Activated CD8-positive, alpha-beta memory T cell treated with anti-CD3 and anti-CD28 coated beads, Interleukin-2, amount 50 U/mL, for 1 hour (primary cell): ENCODE results near the gene UGT1A5.
"Not testable (repeated sequence)": the region's sequence is repeated elsewhere in the genome, so short reads cannot be mapped to it uniquely, and the experiment has no call there.

Source experiments
- DNase-seq: peaks from one replicate; pipeline ENCODE4 v3.0.0-alpha.2; 2020; ENCODE audit errors: extremely low read depth

Gene UGT1A5

DNA sequence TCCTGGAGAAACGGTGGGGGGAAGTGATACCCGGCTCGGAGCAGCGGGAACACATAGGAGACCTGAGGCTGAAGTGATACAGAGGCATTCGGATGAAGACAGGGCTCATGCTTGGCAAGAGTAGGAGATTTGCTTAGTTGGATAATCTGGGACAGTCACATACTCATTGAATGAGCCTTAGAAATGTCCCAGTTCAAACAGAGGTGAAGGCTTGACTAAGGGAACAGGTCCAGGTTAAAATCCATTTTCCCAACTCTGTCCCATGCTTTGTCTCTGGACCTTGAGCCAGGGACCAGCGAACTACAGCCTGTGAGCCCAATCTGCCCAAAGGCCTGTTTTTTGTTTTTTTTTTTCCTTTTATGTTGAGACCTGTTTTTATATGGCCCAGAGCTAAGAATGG is 18.7 kb upstream of the UGT1A5 start:
- no peak for DNase-seq

DNA sequence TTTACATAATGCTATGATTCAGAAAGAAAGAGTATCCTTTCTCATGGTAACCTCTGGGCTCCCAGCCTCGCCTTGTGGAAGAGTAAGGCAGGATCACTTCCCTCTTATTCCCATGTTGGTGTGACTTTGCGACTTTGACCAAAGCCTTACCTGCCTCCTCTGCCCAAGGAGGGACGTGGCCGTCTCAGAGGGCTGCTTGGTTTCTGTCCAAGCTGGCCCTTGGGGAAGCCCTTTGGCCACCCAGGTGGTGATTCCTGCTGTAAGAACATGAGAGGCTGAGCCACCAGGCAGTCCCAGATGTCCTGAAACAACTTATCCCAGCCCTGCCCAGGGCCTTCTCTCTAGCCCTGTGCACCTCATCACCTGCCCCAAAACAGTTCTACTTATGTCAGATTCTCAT is 14.0 kb upstream of the UGT1A5 start:
- no peak for DNase-seq

DNA sequence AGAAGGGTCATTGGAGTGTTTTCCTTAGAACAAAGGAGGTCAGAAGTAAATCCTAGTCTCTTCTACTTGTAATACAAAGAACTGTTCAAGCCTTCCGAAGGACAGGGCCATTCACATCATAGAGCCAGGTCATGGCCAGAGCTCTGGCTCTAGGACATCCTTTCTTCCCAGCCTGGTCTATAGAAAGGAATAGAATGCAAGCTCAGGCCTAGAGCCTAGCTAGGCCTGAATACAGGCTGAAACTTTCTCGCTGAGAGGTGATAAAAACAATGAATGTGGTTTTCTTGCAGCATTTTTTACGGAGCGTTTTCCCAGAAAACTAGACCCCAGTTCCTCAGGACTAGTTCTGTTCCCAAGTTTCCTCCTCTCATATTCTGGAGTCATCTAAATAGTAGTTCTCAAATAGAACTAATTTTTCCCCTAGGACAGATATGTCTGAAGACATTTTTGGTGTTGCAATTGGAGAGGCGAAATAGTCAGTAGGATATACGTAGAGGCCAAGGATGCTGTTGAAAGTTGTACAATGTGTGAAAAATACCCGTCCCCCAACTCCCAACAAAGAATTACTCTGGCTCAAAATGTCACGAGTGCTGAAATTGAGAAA is 13.2 kb upstream of the UGT1A5 start:
- DNase-seq: no peak

DNA sequence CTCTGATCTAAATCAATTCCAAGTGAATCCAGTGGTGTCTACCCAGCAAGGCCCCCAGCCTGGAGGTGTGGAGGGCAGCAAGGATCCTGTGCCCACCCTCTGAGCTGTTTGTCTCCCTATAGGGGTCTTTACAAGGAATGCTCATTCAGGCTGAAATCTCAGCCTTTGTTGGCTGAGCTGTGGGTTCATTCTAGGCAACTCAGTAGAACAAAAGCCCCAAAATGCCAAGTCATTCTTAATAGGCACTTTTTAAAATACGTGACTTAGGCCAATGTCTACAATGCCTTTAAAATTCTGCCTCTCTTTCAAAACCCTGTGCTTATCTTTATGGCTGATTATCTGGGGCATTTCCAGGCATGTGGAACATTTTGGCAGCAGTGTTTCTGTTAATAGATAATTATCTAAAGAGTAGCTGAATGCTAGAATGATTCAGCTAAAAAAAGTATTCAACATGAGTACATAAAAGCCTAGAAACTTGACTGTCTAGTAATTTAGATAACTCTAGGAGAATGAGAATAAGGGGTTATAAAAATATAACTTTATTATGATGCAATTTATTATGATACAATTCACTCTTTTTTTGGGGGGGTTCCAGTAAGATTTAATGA is 12.6 kb upstream of the UGT1A5 start:
- DNase-seq: no peak

DNA sequence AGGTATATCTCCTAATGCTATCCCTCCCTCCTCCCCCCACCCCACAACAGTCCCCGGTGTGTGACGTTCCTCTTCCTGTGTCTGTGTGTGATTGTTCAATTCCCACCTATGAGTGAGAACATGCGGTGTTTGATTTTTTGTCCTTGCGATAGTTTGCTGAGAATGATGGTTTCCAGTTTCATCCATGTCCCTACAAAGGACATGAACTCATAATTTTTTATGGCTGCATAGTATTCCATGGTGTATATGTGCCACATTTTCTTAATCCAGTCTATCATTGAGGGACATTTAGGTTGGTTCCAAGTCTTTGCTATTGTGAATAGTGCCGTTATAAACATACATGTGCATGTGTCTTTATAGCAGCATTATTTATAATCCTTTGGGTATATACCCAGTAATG is 11.9 kb upstream of the UGT1A5 start:
- not testable (repeated sequence) for DNase-seq

DNA sequence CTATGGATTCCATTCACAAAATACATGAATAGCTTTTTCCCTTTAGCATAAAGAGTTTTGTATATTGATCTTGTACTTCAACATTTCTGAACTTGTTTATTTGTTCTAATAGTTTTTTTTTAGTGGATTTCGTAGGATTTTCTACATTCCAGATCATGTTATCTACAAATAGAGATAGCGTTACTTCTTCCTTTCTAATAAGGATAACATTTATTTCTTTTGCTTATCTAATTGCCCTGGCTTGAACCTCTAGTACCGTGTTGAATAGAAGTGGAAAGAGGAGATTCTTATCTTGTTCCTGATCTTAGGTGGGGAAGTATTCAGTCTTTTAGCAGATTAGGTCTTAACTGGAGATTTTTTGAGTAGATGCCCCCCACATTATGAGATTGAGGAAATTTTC is 10.5 kb upstream of the UGT1A5 start:
- no peak for DNase-seq

DNA sequence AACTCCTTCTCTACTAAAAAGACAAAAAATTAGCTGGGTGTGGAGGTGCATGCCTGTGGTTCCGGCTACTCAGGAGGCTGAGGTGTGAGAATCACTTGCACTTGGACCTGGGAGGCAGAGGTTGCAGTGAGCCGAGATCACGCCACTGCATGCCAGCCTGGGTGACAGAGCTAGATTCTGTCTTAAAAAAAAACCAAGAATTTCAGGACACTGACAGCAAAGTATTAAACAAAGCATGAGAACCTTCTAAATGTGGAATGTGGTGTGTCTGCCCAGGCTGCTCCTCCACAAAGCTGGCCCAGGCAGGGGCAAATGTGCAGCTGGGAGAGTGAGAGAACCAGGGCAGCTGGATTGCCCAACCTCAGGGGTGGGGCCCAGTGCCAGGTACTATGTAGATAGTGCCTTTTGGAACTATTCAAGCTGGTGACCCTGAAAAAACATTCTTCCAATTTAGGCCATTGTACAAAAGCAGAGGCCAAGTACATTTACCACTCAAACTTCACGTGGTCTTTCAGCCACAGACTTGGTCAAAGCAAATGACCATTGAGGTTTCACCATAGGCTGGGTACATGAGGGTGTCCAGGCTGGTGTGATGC is 6.7 kb upstream of the UGT1A5 start:
- DNase-seq: no peak

DNA sequence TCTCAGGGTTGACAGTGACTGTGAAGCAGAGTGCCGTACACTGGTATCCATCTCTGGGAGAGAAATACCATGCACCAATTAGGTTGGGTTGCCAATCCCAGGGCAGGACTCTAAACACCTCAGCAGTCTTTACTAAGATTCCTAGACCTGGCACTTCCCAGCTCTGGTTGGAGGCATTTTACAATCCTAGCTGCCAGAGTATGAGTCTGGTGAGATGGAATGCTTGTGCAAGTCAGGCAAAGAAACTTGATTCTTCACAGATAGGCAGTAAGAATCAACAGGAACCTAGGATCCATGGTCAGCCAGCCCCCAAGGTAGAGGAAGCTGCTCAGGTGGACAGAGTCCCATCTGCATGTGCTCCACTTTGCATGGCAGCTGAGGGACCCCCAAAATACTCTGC is 6.0 kb upstream of the UGT1A5 start:
- DNase-seq: no peak

DNA sequence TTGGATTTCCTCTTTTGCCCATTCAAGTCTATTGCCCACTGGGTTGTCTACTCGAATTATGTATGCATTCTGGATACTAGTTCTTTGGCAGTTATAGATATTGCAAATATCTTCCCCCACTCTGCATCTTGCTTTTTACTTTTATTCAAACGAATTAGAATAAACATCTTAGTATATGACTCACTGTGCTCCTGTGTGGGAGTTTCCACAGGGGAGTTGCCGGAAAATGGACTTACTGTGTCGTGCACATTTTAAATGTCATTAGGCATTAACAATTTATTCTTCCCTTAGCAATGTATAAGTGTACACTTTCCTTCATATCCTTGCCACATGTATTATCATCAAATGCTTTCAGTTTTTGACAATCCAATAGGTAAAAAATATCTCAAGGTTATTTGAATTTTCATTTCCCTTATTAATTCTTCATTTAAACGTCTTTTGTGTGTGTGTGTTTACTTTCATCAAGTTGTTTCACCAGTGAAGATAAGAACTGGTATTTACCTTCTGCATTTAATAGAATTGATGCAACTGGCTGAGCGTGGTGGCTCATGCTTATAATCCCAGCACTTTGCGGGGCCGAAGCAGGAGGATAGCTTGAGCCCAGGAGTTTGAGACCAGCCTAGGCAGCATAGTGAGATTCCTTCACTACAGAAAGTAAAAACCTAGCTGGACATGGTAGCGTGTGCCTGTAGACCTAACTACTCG is 4.6 kb upstream of the UGT1A5 start:
- no peak for DNase-seq

DNA sequence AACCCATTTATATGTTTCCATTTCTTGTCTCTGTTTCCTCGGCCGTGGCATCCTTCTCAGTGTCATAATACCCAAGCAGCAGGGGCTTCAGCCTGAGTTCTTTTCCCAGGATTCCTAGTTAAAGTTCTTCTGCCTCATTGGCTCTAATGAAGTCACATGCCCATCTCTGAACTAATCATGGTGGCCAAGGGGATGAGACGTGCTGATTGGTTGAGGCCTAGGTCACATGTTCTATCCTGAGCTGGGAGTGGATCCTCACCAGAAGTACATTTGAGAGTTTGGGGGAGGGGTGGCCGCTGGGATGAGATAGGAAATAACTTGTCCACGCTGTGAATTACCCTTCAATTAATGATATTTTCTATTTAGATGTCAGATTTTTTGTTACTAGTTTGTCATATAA is 3.8 kb upstream of the UGT1A5 start:
- DNase-seq: no peak

DNA sequence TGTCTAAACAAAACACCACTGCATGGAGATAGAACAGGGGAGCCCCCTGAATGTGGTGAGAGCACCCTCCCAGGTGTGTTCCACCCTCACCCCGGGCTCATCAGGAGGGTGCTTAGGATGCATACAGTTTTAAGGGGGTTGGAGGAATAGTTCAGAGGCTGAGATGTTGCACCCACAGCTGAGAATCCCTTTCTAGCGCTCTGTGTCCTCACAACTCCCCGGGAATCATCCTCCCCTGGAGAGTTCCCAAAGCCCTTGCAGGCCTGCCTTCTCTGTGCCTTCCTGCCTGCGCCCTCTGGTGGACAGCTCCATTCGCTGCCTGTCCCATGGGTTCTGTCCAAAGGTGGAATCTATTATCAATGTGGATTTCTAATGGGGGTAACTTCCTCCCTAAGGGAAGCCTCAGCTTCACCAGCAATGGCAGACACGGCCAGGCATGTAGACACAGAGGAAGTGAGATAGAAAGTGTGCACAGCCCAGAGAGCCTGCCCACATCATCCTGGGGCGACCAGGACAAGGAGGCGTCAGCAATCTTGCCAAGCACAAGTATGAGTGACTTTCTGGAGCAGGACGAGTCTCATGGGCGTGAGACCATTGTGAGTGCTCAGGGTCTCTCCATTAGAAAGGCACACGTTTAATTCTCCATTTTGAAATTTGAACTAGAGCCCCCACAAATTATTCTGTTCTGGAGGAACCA is 1.2 kb upstream of the UGT1A5 start:
- peak; percentile 35 for DNase-seq

DNA sequence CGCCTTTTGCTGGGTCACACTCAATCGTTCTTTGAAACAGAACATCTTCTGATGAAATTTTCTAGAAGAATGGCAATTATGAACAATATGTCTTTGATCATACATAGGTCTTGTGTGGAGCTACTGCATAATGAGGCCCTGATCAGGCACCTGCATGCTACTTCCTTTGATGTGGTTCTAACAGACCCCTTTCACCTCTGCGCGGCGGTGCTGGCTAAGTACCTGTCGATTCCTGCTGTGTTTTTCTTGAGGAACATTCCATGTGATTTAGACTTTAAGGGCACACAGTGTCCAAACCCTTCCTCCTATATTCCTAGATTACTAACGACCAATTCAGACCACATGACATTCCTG is 532 bp downstream of the UGT1A5 start:
- no peak for DNase-seq

DNA sequence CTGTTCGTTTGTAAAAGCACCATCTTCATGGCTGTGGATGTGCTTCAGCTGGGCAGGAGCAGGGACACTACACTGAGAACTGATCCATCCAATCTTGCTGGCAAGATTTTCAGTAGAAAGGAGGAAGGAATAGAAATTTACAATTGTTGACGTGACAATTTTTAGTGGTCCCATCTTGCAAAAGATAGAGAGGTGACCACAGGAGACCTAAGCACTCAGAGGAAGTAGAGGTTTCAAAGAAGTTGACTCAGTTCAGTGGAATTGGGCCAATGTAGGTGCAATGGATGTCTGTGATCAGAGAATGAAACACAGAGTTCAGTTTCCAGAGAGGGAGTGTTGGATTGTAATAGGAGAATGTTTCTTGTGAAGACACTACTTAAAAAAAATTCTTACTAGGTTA is 1.4 kb downstream of the UGT1A5 start:
- DNase-seq: no peak

DNA sequence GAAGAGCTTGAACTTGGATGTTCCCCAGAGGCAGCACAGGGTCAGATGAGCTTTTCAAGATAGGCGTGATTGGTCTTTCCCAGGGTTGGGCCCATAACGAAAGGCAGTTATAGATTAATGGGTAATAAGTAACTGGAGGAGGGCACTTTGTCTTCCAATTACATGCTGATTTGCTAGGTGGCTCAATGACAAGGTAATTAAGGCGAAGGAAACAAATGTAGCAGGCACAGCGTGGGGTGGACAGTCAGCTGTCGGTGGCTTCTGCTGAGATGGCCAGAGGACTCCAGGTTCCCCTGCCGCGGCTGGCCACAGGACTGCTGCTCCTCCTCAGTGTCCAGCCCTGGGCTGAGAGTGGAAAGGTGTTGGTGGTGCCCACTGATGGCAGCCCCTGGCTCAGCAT is 5.8 kb downstream of the UGT1A5 start, which contains the start of gene UGT1A4:
Gene UGT1A4 (plus strand): TSS at position 185 of the 400 bp plus-strand sequence. CDS start 85 bp downstream, at position 270.
- no peak for DNase-seq

DNA sequence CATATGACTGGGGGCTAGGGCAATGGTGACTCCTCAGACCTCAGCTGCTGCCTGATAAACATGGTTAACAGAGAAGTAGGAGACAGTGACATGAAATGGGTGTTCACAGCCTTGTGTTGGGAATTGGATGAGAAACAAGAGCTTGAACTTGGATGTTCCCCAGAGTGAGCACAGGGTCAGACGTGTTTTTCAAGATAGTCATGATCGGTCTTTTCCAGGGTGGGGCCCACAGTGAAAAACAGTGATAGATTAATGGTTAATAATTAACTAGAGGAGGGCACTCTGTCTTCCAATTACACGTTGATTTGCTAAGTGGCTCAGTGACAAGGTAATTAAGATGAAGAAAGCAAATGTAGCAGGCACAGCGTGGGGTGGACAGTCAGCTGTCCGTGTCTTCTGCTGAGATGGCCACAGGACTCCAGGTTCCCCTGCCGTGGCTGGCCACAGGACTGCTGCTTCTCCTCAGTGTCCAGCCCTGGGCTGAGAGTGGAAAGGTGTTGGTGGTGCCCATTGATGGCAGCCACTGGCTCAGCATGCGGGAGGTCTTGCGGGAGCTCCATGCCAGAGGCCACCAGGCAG is 16.1 kb downstream of the UGT1A5 start, which contains the start of gene UGT1A3:
Gene UGT1A3 (plus strand): TSS at position 320 of the 579 bp plus-strand sequence. CDS start 85 bp downstream, at position 405.
- no peak for DNase-seq

DNA sequence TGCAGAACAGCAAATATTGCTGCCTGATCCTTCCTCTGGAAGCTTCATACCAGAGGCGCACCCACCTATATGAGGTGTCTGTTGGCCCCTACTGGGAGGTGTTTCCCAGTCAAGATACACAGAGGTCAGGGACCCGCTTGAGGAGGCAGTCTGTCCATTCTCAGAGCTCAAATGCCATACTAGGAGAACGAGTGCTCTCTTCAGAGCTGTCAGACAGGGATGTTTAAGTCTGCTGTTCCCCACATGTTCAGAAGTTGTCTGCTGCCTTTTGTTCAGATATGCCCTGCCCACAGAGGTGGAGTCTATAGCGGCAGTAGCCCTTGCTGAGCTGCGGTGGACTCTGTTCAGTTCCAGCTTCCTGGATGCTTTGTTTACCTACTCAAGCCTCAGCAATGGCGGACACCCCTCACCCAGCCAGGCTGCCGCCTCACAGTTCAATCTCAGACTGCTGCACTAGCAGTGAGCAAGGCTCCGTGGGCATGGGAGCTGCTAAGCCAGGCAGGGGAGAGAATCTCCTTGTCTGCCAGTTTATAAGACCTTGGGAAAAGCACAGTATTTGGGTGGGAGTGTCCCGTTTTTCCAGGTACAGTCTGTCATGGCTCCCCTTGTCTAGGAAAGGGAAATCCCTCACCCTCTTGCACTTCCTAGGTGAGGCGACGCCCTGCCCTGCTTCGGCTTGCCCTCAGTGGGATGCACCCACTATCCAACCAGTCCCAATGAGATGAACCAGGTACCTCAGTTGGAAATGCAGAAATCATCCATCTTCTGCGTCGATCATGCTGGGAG is 24.4 kb downstream of the UGT1A5 start:
- not testable (repeated sequence) for DNase-seq

DNA sequence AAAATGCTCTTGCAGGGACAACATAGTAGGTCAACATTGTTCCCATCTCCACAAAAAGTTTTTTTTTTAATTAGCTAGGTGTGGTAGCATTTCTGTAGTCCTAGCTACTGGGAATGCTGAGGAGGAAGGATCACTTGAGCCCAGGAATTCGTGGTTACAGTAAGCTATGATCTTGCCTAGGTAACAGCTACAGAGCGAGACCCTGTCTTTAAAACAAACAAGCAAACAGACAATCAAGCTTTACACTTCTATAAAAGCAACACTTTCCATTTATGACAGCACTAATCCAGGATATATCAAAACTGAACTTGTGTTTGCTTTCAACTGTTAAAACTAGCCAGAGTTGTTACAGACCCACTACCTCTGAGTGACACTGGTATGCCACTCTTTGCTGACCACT is 28.2 kb downstream of the UGT1A5 start:
- DNase-seq: no peak

DNA sequence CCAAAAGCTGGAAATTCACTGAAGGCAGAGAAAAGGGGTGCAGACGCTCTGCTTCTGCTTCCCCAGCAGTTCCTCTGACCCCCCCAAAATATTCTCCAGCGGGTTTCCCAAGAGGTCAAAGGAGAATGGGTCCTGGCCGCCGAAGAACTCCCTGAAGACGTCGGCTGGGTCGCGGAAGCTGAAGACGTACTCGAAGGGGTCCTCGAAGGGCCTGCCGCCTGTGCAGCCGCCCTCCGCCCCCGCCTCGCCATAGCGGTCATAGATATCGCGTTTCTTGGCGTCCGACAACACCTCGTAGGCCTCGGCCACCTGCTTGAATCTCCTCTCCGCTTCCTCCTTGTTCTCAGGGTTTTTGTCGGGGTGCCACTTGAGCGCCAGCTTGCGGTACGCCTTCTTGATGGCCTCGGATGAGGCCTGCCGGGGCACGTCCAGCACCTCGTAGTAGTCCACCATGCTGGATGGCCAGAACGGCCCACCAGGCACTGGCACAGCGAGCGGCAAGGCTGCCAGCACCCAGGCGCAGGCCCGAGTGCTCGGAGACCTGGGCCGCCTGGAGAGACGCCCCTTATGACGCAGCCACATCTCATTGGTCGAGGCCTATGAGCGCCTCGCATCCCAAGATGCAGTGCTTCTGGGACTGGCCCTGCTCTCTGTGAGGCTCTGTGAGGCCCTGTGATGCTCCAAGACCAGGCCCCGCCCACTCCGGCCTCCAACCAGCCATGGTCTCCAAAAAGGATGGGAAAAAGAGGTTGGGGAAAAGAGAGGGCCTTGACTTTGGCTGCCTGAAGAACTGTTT is 31.0 kb downstream of the UGT1A5 start:
- DNase-seq: no peak

DNA sequence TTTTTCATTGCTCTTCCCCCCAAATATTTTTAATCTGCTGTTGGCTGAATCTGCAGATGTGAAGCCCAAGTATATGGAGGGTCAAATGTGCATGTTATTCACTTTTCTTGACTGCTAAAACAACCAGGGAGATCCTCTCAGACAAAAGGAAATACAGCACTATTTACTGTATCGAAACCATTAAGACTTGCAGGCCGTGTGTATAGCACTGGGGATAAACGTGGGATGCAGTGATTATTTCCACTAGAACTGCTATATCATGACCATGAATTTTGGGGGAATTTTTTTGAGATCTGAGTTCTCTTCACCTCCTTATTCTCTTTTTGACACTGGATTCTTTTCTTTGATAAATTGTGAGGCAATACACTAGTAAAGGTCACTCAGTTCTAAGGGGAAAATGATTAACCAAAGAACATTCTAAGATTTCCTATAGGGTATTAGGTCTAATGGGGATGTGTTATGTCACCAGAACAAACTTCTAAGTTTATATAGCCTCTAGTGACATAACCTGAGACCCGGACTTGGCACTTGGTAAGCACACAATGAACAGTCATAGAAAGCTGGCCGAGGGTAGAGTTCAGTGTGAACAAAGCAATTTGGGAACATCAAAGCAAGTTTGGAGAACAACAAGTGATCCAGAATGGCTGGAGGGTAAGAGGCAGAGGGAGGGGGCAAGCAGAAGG is 32.5 kb downstream of the UGT1A5 start:
- no peak for DNase-seq

DNA sequence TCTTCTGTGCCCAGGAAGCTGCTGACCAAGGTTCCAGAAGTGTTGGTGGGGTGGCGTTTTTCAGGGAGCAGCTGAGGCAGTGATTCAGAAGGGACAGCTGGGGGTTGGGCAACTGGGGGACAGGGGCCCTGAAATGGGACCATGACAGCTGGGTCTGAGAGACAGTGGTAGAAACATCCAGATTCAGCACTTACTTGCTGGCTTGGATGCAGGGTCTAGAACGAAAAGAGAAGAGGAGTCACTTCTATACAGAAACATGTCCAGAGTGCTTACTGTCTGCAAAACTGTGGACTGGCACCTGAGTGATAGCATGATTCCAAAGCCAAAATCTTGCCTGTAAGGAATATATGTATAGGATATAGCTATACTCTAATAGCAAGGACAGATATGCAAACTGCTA is 33.1 kb downstream of the UGT1A5 start:
- DNase-seq: not testable (repeated sequence)
